SH-SY5Y (cell line): ENCODE results near the gene MST1.

Source experiments
- GATA2 ChIP-seq: IDR thresholded peaks from 2 replicates; pipeline ENCODE4 v1.6.1; 2011; ENCODE audit warnings: mild to moderate bottlenecking, low read depth, low read length
- GATA3 ChIP-seq: IDR thresholded peaks from 2 replicates; pipeline ENCODE4 v1.6.1; 2011; ENCODE audit warnings: low read depth, mild to moderate bottlenecking, low read length, moderate library complexity

GRCh38 chr3:49721896-49722781 lies 32.9 kb upstream of the MST1 start:
- no peak for TF ChIP-seq GATA3
- no peak for TF ChIP-seq GATA2
